ENCODE results near the gene TBC1D5.

GRCh38 chr3:17605934-17606333 is 136.5 kb downstream of the TBC1D5 start:
- TF ChIP-seq POLR2AphosphoS5 (IDR thresholded peaks at IDR 0.05; ENCODE audit: low read depth, low read length) (no peak), TAF1 (IDR thresholded peaks at IDR 0.05; ENCODE audit: borderline replicate concordance, insufficient read depth, low read length) (no peak), SIN3A (IDR thresholded peaks at IDR 0.05; ENCODE audit: borderline replicate concordance, insufficient read depth, low read length) (no peak), FOXP2 (optimal IDR thresholded peaks at IDR 0.05; ENCODE audit: borderline replicate concordance, extremely low read depth, extremely low read length, insufficient read depth) (no peak)
- TF ChIP-seq, protein P1, sequence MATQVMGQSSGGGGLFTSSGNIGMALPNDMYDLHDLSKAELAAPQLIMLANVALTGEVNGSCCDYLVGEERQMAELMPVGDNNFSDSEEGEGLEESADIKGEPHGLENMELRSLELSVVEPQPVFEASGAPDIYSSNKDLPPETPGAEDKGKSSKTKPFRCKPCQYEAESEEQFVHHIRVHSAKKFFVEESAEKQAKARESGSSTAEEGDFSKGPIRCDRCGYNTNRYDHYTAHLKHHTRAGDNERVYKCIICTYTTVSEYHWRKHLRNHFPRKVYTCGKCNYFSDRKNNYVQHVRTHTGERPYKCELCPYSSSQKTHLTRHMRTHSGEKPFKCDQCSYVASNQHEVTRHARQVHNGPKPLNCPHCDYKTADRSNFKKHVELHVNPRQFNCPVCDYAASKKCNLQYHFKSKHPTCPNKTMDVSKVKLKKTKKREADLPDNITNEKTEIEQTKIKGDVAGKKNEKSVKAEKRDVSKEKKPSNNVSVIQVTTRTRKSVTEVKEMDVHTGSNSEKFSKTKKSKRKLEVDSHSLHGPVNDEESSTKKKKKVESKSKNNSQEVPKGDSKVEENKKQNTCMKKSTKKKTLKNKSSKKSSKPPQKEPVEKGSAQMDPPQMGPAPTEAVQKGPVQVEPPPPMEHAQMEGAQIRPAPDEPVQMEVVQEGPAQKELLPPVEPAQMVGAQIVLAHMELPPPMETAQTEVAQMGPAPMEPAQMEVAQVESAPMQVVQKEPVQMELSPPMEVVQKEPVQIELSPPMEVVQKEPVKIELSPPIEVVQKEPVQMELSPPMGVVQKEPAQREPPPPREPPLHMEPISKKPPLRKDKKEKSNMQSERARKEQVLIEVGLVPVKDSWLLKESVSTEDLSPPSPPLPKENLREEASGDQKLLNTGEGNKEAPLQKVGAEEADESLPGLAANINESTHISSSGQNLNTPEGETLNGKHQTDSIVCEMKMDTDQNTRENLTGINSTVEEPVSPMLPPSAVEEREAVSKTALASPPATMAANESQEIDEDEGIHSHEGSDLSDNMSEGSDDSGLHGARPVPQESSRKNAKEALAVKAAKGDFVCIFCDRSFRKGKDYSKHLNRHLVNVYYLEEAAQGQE (IDR thresholded peaks at IDR 0.05; ENCODE audit: insufficient read depth in 1 of 2, low read depth in 2 of 2, low read length in 2 of 2) = no peak

Data from PFSK-1 (cell line).